ENCODE measurements around the gene BTNL8.
"Not testable (repeated sequence)": the region's sequence is repeated elsewhere in the genome, so short reads cannot be mapped to it uniquely, and the experiment has no call there.

Gene BTNL8

DNA sequence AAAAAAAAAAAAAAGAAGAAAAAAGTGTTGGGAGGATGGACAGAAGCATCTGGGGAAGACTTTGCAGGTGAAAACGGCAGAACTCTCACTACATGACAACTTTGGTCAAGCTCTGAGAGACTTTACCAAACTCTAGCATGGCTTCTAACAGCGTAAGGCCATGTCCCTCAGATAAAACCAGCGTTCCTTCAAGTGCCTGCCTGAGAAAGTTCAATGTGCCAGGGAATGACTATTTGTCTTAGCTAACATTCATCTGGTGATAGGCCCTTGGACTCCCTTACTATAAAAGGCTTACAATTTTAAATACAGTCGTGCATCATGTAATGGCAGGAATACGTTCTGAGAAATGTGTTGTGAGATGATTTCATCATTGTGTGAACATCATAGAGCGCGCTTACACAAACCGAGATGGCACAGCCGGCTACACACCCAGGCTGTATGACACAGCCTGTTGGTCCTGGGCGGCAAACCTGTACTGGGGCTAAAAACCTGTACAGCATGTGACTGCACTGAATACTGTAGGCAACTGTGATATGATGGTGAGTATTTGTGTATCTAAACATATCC, 23.0 kb upstream of the BTNL8 start:
- no peak for ATAC-seq
- TF ChIP-seq, protein P1, sequence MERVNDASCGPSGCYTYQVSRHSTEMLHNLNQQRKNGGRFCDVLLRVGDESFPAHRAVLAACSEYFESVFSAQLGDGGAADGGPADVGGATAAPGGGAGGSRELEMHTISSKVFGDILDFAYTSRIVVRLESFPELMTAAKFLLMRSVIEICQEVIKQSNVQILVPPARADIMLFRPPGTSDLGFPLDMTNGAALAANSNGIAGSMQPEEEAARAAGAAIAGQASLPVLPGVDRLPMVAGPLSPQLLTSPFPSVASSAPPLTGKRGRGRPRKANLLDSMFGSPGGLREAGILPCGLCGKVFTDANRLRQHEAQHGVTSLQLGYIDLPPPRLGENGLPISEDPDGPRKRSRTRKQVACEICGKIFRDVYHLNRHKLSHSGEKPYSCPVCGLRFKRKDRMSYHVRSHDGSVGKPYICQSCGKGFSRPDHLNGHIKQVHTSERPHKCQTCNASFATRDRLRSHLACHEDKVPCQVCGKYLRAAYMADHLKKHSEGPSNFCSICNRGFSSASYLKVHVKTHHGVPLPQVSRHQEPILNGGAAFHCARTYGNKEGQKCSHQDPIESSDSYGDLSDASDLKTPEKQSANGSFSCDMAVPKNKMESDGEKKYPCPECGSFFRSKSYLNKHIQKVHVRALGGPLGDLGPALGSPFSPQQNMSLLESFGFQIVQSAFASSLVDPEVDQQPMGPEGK (CRISPR knock-in tag; IDR thresholded peaks at IDR 0.05; ENCODE audit: borderline replicate concordance): no peak
- TF ChIP-seq ISL1 (CRISPR knock-in tag; IDR thresholded peaks at IDR 0.05) (no peak), CSDC2 (CRISPR knock-in tag; IDR thresholded peaks at IDR 0.05) (no peak), ZFP30 (CRISPR knock-in tag; IDR thresholded peaks at IDR 0.05) (no peak), ZNF565 (CRISPR knock-in tag; conservative IDR thresholded peaks at IDR 0.05; ENCODE audit: low read depth) (no peak)

DNA sequence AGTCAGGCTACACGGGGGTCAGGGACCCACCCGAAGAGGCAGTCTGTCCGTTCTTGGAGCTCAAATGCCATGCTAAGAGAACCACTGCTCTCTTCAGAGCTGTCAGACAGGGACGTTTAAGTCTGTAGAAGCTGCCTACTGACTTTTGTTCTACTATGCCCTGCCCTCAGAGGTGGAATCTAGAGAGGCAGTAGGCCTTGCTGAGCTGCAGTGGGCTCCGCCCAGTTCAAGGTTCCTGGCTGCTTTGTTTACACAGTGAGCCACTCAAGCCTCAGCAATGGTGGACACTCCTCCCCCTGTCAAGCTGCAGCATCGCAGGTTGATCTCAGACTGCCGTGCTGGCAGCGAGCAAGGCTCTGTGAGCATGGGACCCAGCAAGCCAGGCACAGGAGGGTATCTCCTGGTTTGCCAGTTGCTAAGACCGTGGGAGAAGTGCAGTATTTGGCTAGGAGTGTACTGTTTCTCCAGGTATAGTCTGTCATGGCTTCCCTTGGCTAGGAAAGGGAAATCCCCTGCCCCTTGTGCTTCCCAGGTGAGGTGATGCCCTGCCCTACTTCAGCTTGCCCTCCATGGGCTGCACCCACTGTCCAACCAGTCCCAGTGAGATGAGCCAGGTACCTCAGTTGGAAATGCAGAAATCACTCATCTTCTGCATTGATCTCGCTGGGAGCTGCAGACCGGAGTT, 13.0 kb upstream of the BTNL8 start:
- ATAC-seq: not testable (repeated sequence)

DNA sequence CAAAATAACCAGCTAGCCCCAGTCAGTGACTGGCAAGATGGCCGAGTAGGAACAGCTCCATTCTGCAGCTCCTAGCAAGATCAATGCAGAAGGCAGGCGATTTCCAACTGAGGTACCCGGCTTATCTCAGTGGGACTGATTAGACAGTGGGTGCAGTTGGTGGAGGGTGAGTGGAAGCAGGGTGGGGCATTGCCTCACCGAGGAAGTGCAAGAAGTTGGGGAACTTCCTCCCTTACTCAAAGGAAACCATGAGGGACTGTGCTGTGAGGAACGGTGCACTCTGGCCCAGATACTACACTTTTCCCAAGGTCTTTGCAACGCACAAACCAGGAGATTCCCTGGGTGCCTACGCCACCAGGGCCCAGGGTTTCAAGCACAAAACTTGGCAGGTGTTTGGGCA, 9.6 kb upstream of the BTNL8 start:
- TF ChIP-seq GLIS3 (CRISPR knock-in tag; IDR thresholded peaks at IDR 0.05) (no peak), ZC3H10 (CRISPR knock-in tag; IDR thresholded peaks at IDR 0.05) (no peak), ZNF8 (CRISPR knock-in tag; IDR thresholded peaks at IDR 0.05) (no peak), ISL1 (CRISPR knock-in tag; IDR thresholded peaks at IDR 0.05) (no peak), ZNF565 (CRISPR knock-in tag; conservative IDR thresholded peaks at IDR 0.05; ENCODE audit: low read depth) (no peak), ZNF70 (CRISPR knock-in tag; IDR thresholded peaks at IDR 0.05) (no peak), ARNTL (CRISPR knock-in tag; IDR thresholded peaks at IDR 0.05; ENCODE audit: borderline replicate concordance, low read depth) (no peak), PPARA (CRISPR knock-in tag; IDR thresholded peaks at IDR 0.05; ENCODE audit: borderline replicate concordance) (no peak), BACH2 (CRISPR knock-in tag; IDR thresholded peaks at IDR 0.05; ENCODE audit: borderline replicate concordance) (no peak)
- TF ChIP-seq, protein P2, sequence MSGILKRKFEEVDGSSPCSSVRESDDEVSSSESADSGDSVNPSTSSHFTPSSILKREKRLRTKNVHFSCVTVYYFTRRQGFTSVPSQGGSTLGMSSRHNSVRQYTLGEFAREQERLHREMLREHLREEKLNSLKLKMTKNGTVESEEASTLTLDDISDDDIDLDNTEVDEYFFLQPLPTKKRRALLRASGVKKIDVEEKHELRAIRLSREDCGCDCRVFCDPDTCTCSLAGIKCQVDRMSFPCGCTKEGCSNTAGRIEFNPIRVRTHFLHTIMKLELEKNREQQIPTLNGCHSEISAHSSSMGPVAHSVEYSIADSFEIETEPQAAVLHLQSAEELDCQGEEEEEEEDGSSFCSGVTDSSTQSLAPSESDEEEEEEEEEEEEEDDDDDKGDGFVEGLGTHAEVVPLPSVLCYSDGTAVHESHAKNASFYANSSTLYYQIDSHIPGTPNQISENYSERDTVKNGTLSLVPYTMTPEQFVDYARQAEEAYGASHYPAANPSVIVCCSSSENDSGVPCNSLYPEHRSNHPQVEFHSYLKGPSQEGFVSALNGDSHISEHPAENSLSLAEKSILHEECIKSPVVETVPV (CRISPR knock-in tag; IDR thresholded peaks at IDR 0.05): no peak
- TF ChIP-seq, protein P3, sequence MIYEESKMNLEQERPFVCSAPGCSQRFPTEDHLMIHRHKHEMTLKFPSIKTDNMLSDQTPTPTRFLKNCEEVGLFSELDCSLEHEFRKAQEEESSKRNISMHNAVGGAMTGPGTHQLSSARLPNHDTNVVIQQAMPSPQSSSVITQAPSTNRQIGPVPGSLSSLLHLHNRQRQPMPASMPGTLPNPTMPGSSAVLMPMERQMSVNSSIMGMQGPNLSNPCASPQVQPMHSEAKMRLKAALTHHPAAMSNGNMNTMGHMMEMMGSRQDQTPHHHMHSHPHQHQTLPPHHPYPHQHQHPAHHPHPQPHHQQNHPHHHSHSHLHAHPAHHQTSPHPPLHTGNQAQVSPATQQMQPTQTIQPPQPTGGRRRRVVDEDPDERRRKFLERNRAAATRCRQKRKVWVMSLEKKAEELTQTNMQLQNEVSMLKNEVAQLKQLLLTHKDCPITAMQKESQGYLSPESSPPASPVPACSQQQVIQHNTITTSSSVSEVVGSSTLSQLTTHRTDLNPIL (CRISPR knock-in tag; IDR thresholded peaks at IDR 0.05; ENCODE audit: low read depth): no peak
- TF ChIP-seq, protein P4, sequence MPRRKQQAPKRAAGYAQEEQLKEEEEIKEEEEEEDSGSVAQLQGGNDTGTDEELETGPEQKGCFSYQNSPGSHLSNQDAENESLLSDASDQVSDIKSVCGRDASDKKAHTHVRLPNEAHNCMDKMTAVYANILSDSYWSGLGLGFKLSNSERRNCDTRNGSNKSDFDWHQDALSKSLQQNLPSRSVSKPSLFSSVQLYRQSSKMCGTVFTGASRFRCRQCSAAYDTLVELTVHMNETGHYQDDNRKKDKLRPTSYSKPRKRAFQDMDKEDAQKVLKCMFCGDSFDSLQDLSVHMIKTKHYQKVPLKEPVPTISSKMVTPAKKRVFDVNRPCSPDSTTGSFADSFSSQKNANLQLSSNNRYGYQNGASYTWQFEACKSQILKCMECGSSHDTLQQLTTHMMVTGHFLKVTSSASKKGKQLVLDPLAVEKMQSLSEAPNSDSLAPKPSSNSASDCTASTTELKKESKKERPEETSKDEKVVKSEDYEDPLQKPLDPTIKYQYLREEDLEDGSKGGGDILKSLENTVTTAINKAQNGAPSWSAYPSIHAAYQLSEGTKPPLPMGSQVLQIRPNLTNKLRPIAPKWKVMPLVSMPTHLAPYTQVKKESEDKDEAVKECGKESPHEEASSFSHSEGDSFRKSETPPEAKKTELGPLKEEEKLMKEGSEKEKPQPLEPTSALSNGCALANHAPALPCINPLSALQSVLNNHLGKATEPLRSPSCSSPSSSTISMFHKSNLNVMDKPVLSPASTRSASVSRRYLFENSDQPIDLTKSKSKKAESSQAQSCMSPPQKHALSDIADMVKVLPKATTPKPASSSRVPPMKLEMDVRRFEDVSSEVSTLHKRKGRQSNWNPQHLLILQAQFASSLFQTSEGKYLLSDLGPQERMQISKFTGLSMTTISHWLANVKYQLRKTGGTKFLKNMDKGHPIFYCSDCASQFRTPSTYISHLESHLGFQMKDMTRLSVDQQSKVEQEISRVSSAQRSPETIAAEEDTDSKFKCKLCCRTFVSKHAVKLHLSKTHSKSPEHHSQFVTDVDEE (CRISPR knock-in tag; IDR thresholded peaks at IDR 0.05): no peak
- TF ChIP-seq, protein P1 (CRISPR knock-in tag; IDR thresholded peaks at IDR 0.05; ENCODE audit: borderline replicate concordance): no peak
- no peak for ATAC-seq

DNA sequence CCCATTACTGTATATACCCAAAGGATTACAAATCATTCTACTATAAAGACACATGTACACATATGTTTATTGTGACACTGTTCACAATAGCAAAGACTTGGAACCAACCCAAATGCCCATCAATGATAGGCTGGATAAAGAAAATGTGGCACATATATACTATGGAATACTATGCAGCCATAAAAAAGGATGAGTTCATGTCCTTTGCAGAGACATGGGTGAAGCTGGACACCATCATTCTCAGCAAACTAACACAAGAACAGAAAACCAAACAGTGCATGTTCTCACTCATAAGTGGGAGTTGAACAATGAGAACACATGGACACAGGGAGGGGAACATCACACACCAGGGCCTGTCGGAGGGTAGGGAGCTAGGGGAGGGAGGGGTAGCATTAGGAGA, 3.6 kb upstream of the BTNL8 start:
- not testable (repeated sequence) for ATAC-seq

DNA sequence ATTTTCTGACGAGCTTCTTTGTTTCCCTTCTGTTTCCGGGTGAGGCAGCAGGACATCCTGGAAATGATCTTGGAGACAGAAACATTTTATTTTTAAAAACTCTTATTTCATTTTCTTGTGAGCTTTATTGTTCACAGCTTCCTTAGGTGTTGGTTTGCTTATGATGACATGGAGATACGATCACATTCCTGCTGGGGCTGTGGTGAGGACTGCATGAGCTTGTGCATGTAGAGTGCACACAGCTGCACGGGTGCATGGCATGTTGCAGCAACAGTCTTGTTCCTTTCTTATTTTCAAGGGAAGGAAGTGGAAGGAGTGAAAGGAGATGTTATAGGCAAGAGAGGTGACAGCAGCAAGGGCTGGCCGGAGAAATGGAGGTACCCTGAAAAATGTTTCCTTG, 1.2 kb downstream of the BTNL8 start:
- TF ChIP-seq CSDC2 (CRISPR knock-in tag; IDR thresholded peaks at IDR 0.05) (no peak), ZFP30 (CRISPR knock-in tag; IDR thresholded peaks at IDR 0.05) (no peak), GLIS3 (CRISPR knock-in tag; IDR thresholded peaks at IDR 0.05) (no peak), ZNF565 (CRISPR knock-in tag; conservative IDR thresholded peaks at IDR 0.05; ENCODE audit: low read depth) (no peak), ARNTL (CRISPR knock-in tag; IDR thresholded peaks at IDR 0.05; ENCODE audit: borderline replicate concordance, low read depth) (no peak), ZNF70 (CRISPR knock-in tag; IDR thresholded peaks at IDR 0.05) (no peak), PPARA (CRISPR knock-in tag; IDR thresholded peaks at IDR 0.05; ENCODE audit: borderline replicate concordance) (no peak), TCF4 (CRISPR knock-in tag; IDR thresholded peaks at IDR 0.05; ENCODE audit: borderline replicate concordance) (no peak)
- ATAC-seq: no peak

Data from SK-N-SH treated with all-trans-retinoic acid at 6 μM for 48 hours (cell line).